Panc1 (cell line): ENCODE data around the gene DPYD.

ENCODE experiments used
- POLR2AphosphoS5 ChIP-seq: IDR thresholded peaks from 2 replicates; pipeline ENCODE4 v1.6.1; 2012; ENCODE audit warnings: mild to moderate bottlenecking, low read depth, low read length, moderate library complexity
- TF ChIP-seq, protein P1 (sequence below), 2 experiments: IDR thresholded peaks; 2 replicates each; pipeline ENCODE4 v1.6.1; 2011 to 2012; ENCODE audit warnings: low read depth in 2 of 2, control low read depth in 1 of 2, low read length in 1 of 2, mild to moderate bottlenecking in 1 of 2, moderate library complexity in 1 of 2; ENCODE audit not compliant: insufficient read depth in 1 of 2
- TF ChIP-seq, protein P2 (sequence below): fragments of 450-650 bp; IDR thresholded peaks from 2 replicates; pipeline ENCODE4 v1.5.1; 2017; ENCODE audit warnings: mild to moderate bottlenecking

DNA sequence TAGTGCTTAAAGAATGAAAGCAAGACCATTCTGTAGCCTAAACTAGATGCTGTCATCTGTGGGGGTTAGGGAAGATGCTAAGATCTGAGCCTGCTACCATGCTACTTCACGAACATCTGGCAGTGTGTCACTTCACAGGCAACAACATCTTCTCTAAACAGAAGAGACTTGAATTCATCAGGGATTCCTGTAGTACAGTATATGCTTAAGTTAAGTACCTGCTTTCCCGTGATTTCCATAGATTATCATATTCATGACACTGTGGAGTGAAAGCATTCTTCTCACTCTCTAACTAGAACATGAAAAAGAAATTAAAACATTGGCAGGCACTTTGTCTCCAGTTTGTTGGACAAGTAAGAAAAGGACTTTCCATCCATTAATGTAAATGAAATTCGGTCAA, 808.4 kb downstream of the DPYD start:
- no peak for TF ChIP-seq POLR2AphosphoS5
- TF ChIP-seq, protein P1, sequence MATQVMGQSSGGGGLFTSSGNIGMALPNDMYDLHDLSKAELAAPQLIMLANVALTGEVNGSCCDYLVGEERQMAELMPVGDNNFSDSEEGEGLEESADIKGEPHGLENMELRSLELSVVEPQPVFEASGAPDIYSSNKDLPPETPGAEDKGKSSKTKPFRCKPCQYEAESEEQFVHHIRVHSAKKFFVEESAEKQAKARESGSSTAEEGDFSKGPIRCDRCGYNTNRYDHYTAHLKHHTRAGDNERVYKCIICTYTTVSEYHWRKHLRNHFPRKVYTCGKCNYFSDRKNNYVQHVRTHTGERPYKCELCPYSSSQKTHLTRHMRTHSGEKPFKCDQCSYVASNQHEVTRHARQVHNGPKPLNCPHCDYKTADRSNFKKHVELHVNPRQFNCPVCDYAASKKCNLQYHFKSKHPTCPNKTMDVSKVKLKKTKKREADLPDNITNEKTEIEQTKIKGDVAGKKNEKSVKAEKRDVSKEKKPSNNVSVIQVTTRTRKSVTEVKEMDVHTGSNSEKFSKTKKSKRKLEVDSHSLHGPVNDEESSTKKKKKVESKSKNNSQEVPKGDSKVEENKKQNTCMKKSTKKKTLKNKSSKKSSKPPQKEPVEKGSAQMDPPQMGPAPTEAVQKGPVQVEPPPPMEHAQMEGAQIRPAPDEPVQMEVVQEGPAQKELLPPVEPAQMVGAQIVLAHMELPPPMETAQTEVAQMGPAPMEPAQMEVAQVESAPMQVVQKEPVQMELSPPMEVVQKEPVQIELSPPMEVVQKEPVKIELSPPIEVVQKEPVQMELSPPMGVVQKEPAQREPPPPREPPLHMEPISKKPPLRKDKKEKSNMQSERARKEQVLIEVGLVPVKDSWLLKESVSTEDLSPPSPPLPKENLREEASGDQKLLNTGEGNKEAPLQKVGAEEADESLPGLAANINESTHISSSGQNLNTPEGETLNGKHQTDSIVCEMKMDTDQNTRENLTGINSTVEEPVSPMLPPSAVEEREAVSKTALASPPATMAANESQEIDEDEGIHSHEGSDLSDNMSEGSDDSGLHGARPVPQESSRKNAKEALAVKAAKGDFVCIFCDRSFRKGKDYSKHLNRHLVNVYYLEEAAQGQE (IDR thresholded peaks at IDR 0.05; ENCODE audit: insufficient read depth in 1 of 2, low read depth in 2 of 2, low read length in 1 of 2): no peak
- TF ChIP-seq, protein P2, sequence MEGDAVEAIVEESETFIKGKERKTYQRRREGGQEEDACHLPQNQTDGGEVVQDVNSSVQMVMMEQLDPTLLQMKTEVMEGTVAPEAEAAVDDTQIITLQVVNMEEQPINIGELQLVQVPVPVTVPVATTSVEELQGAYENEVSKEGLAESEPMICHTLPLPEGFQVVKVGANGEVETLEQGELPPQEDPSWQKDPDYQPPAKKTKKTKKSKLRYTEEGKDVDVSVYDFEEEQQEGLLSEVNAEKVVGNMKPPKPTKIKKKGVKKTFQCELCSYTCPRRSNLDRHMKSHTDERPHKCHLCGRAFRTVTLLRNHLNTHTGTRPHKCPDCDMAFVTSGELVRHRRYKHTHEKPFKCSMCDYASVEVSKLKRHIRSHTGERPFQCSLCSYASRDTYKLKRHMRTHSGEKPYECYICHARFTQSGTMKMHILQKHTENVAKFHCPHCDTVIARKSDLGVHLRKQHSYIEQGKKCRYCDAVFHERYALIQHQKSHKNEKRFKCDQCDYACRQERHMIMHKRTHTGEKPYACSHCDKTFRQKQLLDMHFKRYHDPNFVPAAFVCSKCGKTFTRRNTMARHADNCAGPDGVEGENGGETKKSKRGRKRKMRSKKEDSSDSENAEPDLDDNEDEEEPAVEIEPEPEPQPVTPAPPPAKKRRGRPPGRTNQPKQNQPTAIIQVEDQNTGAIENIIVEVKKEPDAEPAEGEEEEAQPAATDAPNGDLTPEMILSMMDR: no peak
